Measurements from ENCODE around the gene SIT1.

- TF ChIP-seq, protein P1, sequence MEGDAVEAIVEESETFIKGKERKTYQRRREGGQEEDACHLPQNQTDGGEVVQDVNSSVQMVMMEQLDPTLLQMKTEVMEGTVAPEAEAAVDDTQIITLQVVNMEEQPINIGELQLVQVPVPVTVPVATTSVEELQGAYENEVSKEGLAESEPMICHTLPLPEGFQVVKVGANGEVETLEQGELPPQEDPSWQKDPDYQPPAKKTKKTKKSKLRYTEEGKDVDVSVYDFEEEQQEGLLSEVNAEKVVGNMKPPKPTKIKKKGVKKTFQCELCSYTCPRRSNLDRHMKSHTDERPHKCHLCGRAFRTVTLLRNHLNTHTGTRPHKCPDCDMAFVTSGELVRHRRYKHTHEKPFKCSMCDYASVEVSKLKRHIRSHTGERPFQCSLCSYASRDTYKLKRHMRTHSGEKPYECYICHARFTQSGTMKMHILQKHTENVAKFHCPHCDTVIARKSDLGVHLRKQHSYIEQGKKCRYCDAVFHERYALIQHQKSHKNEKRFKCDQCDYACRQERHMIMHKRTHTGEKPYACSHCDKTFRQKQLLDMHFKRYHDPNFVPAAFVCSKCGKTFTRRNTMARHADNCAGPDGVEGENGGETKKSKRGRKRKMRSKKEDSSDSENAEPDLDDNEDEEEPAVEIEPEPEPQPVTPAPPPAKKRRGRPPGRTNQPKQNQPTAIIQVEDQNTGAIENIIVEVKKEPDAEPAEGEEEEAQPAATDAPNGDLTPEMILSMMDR (IDR thresholded peaks at IDR 0.05), result no peak
- no peak for TF ChIP-seq POLR2AphosphoS5 (IDR thresholded peaks at IDR 0.05)
- no peak for TF ChIP-seq EP300 (IDR thresholded peaks at IDR 0.05)
- no peak for TF ChIP-seq POLR2A (IDR thresholded peaks at IDR 0.05)
Measured at GRCh38 chr9:35666045-35666444, 15.3 kb upstream of the SIT1 start.
